Ovary (tissue), 3 donors: ENCODE results near the gene DENND4C.

Source experiments
- POLR2A ChIP-seq: fragments of 450-650 bp; IDR thresholded peaks from one replicate; pipeline ENCODE4 v1.6.1; 2017; ENCODE audit warnings: antibody characterized with exemption, mild to moderate bottlenecking, moderate library complexity
- TF ChIP-seq, protein P1 (sequence below), 3 donors: fragments of 450-650 bp in 2 of 3; fragments of 200-600 bp in 1 of 3; IDR thresholded peaks; one replicate each; pipeline versions ENCODE4 v1.5.1 to v1.8.0; 2016 to 2022; ENCODE audit warnings: antibody characterized with exemption in 3 of 3, mild to moderate bottlenecking in 1 of 3
- donor health status: DM: no; HTN: no; CAD: no.

DNA sequence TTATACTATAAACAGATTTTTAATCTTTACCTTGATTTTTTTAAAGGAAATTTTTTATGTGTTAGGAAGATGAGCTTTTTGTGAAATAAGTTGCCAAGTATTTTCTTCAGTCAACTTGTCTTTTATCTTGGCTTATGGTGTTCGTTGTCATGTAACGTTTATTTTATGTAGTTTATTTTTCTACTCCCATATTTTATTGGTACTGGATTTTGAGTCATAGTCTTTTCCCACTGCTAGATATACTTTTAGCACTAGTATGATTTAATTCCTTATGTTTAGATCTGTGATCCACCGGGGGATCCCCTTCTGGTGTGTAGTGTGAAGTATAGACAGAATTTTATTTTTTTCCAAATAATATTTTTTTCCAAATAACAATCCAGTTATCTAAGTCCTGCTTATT lies 54.2 kb downstream of the DENND4C start:
- TF ChIP-seq, protein P1, sequence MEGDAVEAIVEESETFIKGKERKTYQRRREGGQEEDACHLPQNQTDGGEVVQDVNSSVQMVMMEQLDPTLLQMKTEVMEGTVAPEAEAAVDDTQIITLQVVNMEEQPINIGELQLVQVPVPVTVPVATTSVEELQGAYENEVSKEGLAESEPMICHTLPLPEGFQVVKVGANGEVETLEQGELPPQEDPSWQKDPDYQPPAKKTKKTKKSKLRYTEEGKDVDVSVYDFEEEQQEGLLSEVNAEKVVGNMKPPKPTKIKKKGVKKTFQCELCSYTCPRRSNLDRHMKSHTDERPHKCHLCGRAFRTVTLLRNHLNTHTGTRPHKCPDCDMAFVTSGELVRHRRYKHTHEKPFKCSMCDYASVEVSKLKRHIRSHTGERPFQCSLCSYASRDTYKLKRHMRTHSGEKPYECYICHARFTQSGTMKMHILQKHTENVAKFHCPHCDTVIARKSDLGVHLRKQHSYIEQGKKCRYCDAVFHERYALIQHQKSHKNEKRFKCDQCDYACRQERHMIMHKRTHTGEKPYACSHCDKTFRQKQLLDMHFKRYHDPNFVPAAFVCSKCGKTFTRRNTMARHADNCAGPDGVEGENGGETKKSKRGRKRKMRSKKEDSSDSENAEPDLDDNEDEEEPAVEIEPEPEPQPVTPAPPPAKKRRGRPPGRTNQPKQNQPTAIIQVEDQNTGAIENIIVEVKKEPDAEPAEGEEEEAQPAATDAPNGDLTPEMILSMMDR (IDR thresholded peaks at IDR 0.05) = no peak
- TF ChIP-seq POLR2A = no peak
